ENCODE measurements around the gene FH.

FH gene

DNA sequence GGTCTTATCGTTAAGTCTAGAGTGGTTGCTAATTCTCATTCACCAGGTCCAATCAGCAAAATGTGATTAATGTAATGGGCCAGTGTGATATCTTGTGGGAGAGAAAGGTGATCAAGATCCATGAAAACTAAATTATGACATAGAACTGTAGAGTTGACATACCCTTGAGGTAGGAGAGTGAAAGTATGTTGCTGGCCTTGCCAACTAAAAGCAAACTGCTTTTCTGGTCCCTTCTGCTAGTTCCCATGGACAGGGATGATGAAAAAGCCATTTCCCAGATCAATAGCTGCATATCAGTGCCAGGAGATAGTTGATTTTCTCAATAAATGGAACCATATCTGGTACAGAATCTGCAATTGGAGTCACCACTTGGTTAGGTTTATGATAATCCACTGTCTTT, 65.8 kb downstream of the FH start:
- H3K4me3 Mint-ChIP-seq = no peak overlapping the region
- TF ChIP-seq, protein P1, sequence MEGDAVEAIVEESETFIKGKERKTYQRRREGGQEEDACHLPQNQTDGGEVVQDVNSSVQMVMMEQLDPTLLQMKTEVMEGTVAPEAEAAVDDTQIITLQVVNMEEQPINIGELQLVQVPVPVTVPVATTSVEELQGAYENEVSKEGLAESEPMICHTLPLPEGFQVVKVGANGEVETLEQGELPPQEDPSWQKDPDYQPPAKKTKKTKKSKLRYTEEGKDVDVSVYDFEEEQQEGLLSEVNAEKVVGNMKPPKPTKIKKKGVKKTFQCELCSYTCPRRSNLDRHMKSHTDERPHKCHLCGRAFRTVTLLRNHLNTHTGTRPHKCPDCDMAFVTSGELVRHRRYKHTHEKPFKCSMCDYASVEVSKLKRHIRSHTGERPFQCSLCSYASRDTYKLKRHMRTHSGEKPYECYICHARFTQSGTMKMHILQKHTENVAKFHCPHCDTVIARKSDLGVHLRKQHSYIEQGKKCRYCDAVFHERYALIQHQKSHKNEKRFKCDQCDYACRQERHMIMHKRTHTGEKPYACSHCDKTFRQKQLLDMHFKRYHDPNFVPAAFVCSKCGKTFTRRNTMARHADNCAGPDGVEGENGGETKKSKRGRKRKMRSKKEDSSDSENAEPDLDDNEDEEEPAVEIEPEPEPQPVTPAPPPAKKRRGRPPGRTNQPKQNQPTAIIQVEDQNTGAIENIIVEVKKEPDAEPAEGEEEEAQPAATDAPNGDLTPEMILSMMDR (IDR thresholded peaks at IDR 0.05; ENCODE audit: unreplicated experiment in 3 of 3) = no peak
- no peaks in the 10 kb centered on the region for H3K36me3 Mint-ChIP-seq (ENCODE audit: low read depth)
- no peak overlapping the region for H3K27ac Mint-ChIP-seq
- H3K27me3 Mint-ChIP-seq (ENCODE audit: low read depth) = no peaks in the 10 kb centered on the region
- H3K4me1 Mint-ChIP-seq = no peaks in the 10 kb centered on the region
- peaks cover 3% of the 10 kb centered on the region for H3K9me3 Mint-ChIP-seq

DNA sequence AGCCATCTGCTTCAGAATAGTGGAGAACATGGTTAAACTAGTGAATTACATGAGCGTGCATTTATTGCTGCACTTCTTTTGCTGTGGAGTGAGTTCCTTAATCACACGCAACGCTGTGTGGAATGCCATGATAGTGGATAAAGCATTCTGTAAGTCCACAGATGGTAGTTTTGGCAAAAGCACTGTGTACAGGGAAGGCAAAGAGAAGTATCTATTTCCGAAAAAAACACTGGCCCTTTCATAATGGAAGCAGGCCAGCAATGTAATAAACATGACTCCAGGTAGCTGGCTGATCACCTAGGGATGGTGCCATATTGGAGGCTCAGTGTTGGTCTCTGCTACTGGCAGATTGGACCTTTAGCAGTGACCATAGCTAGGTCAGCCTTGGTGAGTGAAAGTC, 67.6 kb downstream of the FH start:
- Mint-ChIP-seq H3K4me3 (no peak overlapping the region), H3K27me3 (ENCODE audit: low read depth) (no peaks in the 10 kb centered on the region), H3K36me3 (ENCODE audit: low read depth) (no peaks in the 10 kb centered on the region), H3K9me3 (peaks cover 3% of the 10 kb centered on the region), H3K27ac (no peak overlapping the region), H3K4me1 (no peaks in the 10 kb centered on the region)
- TF ChIP-seq, protein P1 (IDR thresholded peaks at IDR 0.05; ENCODE audit: unreplicated experiment in 3 of 3) = no peak
